ENCODE data around the gene CHML. TPM values are rescaled to one million over a fixed set of nuclear protein-coding genes. Genes with fewer than 3 reads are reported as not detected.

Gene CHML
- total and polyA plus RNA-seq, 12 donors, result 0.30 to 10.0 (median 3.0) TPM

DNA sequence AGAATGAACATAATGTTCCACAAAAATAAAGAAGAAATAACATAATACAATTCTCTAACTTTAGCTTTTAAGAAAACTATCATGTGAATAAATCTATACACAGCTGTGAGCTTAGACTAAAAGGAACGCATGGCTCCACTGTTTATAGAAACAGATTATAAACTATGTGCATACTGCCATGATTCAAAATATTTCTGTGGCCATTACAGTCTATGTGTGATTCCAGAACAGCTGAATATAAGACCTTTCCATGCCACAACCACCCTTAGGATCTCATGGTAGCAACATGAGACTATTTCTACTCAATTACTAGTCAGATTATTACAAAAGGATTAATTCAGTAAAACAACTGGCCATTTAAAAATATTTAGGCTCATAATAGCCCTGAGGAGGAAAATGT is 3.9 kb downstream of the CHML start:
- TF ChIP-seq, protein P1, sequence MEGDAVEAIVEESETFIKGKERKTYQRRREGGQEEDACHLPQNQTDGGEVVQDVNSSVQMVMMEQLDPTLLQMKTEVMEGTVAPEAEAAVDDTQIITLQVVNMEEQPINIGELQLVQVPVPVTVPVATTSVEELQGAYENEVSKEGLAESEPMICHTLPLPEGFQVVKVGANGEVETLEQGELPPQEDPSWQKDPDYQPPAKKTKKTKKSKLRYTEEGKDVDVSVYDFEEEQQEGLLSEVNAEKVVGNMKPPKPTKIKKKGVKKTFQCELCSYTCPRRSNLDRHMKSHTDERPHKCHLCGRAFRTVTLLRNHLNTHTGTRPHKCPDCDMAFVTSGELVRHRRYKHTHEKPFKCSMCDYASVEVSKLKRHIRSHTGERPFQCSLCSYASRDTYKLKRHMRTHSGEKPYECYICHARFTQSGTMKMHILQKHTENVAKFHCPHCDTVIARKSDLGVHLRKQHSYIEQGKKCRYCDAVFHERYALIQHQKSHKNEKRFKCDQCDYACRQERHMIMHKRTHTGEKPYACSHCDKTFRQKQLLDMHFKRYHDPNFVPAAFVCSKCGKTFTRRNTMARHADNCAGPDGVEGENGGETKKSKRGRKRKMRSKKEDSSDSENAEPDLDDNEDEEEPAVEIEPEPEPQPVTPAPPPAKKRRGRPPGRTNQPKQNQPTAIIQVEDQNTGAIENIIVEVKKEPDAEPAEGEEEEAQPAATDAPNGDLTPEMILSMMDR (IDR thresholded peaks at IDR 0.05), result no peak
- no peak for TF ChIP-seq POLR2A (IDR thresholded peaks at IDR 0.05)
- Histone ChIP-seq H3K36me3 (replicated peaks in 1 of 2) (no peaks in the 10 kb centered on the region), H3K27me3 (no peaks in the 10 kb centered on the region), H3K4me1 (replicated peaks in 1 of 2) (peaks cover 10 to 15% of the 10 kb centered on the region in 2 donors), H3K27ac (no peak overlapping the region), H3K4me3 (no peak overlapping the region), H3K9me3 (replicated peaks in 1 of 3) (no peaks in the 10 kb centered on the region)
- intact Hi-C loops (cut with DNase I), result no loop called here
- DNase-seq, result no peak
- 81 to 91% (median 85%) methylated on average over 1 of the region's 1 CpG for WGBS, 4 donors

DNA sequence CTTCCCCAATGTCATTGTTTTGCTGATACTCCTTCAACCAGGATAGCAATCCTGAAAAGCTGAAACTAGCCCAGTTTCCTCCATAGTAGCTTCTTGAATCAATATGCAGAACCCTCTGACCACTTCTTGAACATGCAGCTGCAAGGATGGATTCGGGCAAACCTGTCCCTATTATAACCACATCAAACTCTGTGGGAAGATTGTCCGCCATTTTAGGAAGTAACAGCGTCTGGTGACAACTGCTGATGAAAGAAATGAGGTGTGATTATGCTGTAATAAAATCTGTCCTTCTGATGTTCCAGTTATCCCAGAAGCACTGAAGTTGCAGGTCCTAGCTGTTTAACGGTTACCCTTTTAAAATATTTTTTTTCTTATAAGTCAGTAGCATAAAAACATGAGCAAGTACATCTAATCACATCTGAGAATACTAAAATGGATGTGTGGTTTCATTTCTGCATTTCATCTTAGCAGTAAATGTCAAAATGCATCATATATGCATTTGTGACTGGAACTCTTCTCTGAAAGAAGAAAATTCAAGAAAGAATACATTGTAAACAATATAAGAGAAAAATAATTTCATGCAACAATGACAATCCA is 4.5 kb downstream of the CHML start:
- H3K4me3 ChIP-seq, result no peak overlapping the region
- WGBS, 4 donors, result 85 to 91% (median 89%) methylated on average over 4 of the region's 4 CpGs
- DNase-seq, result no peak
- TF ChIP-seq, protein P1 (IDR thresholded peaks at IDR 0.05), result no peak
- H3K27me3 ChIP-seq, result no peaks in the 10 kb centered on the region
- H3K4me1 ChIP-seq (replicated peaks in 1 of 2), result peaks cover 8 to 15% of the 10 kb centered on the region in 2 donors
- intact Hi-C loops (cut with DNase I), result no loop called here
- H3K36me3 ChIP-seq (replicated peaks in 1 of 2), result no peaks in the 10 kb centered on the region
- no peak overlapping the region for H3K27ac ChIP-seq
- H3K9me3 ChIP-seq (replicated peaks in 1 of 3), result no peaks in the 10 kb centered on the region

DNA sequence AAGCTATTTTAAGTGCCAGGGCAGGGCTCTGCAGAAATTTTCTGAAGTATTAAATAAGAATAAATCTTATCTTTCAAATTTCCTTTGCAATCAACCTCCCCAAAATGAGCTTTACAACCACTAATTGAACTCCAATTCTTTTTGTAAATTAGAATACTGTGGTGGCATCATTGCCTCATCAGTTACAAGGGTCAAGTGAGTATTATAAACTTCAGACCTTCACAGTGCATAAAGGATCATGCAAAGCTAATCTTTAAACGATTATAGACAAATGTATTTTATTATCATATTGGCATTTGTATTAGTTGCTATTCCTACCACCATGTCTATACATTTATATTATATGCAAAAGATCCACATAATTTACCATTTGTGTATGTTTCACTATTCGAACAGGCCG is 7.2 kb downstream of the CHML start:
- Histone ChIP-seq H3K36me3 (replicated peaks in 1 of 2) (no peaks in the 10 kb centered on the region), H3K4me3 (no peak overlapping the region), H3K27ac (no peak overlapping the region), H3K4me1 (replicated peaks in 1 of 2) (peaks cover 0 to 2% of the 10 kb centered on the region in 2 donors), H3K9me3 (replicated peaks in 1 of 3) (no peaks in the 10 kb centered on the region), H3K27me3 (no peaks in the 10 kb centered on the region)
- intact Hi-C loops (cut with DNase I), result no loop called here
- TF ChIP-seq, protein P1 (IDR thresholded peaks at IDR 0.05), result no peak
- TF ChIP-seq POLR2A (IDR thresholded peaks at IDR 0.05), result no peak
- DNase-seq, result no peak
- WGBS, 4 donors, result 91 to 95% (median 93%) methylated on average over 3 of the region's 3 CpGs

DNA sequence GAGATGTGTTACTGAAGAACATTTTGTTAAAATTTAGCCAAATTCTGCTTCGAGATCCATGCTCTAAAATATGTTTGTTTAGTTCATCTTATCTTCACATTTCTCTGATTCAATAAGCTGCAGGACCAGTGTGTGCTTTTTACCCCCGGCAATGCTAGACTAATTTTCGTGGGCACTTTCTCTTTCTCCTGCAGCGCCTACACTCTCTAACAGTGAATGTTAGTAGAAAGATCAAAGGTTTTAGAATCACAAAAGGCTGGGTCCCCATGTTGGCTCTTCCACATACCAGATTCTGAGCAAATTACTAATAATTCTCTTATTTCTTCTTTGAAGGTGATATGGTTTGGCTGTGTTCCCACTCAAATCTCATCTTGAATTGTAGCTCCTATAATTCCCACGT is 8.5 kb downstream of the CHML start:
- intact Hi-C loops (cut with DNase I), result no loop called here
- no peaks in the 10 kb centered on the region for H3K4me1 ChIP-seq (replicated peaks in 1 of 2)
- DNase-seq, result no peak
- no peaks in the 10 kb centered on the region for H3K9me3 ChIP-seq (replicated peaks in 1 of 3)
- WGBS, 4 donors, result 89 to 92% (median 91%) methylated on average over 5 of the region's 5 CpGs
- H3K27ac ChIP-seq, result no peak overlapping the region
- no peak overlapping the region for H3K4me3 ChIP-seq
- no peaks in the 10 kb centered on the region for H3K36me3 ChIP-seq (replicated peaks in 1 of 2)
- no peaks in the 10 kb centered on the region for H3K27me3 ChIP-seq
- TF ChIP-seq POLR2A (IDR thresholded peaks at IDR 0.05), result no peak
- TF ChIP-seq, protein P1 (IDR thresholded peaks at IDR 0.05), result no peak
